ENCODE data around the gene WNK3.

DNA sequence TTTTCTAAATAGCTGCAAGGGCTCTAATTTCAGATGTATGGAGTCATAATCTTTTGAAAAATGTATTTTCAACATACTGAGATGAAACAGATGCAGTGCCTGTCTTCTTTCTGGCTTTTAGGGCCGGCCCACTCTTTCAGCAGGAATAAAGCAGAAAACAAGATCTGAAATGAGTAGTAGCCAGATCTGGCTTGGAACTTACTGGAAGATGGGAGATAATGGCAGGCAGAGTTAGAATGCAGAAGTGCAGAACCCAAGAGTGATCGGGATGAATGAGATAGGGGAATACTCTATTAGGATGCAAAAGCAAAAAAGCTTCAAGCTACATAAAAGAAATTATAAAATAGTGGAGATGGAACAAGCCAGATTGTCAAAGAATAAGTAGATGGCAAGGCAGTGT, 173.4 kb downstream of the WNK3 start:
- TF ChIP-seq, protein P1, sequence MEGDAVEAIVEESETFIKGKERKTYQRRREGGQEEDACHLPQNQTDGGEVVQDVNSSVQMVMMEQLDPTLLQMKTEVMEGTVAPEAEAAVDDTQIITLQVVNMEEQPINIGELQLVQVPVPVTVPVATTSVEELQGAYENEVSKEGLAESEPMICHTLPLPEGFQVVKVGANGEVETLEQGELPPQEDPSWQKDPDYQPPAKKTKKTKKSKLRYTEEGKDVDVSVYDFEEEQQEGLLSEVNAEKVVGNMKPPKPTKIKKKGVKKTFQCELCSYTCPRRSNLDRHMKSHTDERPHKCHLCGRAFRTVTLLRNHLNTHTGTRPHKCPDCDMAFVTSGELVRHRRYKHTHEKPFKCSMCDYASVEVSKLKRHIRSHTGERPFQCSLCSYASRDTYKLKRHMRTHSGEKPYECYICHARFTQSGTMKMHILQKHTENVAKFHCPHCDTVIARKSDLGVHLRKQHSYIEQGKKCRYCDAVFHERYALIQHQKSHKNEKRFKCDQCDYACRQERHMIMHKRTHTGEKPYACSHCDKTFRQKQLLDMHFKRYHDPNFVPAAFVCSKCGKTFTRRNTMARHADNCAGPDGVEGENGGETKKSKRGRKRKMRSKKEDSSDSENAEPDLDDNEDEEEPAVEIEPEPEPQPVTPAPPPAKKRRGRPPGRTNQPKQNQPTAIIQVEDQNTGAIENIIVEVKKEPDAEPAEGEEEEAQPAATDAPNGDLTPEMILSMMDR (IDR thresholded peaks at IDR 0.05) = no peak
- no peak for TF ChIP-seq EZH2phosphoT487 (IDR thresholded peaks at IDR 0.05; ENCODE audit: borderline replicate concordance, low read depth)
- TF ChIP-seq, protein P2, sequence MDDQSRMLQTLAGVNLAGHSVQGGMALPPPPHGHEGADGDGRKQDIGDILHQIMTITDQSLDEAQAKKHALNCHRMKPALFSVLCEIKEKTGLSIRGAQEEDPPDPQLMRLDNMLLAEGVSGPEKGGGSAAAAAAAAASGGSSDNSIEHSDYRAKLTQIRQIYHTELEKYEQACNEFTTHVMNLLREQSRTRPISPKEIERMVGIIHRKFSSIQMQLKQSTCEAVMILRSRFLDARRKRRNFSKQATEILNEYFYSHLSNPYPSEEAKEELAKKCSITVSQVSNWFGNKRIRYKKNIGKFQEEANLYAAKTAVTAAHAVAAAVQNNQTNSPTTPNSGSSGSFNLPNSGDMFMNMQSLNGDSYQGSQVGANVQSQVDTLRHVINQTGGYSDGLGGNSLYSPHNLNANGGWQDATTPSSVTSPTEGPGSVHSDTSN (IDR thresholded peaks at IDR 0.05) = no peak
- no peak for TF ChIP-seq FOSL2 (IDR thresholded peaks at IDR 0.05; ENCODE audit: borderline replicate concordance, low read depth)
- no peak for TF ChIP-seq YY1 (IDR thresholded peaks at IDR 0.05; ENCODE audit: low read depth)
- no peak for TF ChIP-seq RFX5 (IDR thresholded peaks at IDR 0.05; ENCODE audit: low read length)
- no peak for TF ChIP-seq JUND (IDR thresholded peaks at IDR 0.05)
- TF ChIP-seq POLR2AphosphoS5 (IDR thresholded peaks at IDR 0.05; ENCODE audit: low read depth, low read length) = no peak
- TF ChIP-seq CHD2 (IDR thresholded peaks at IDR 0.05; ENCODE audit: low read length, partially characterized antibody) = no peak
- TF ChIP-seq SIN3A (IDR thresholded peaks at IDR 0.05; ENCODE audit: borderline replicate concordance, low read depth, low read length) = no peak
- no peak for TF ChIP-seq TEAD4 (IDR thresholded peaks at IDR 0.05; ENCODE audit: borderline replicate concordance, insufficient read depth)
- no peak for TF ChIP-seq SMC3 (IDR thresholded peaks at IDR 0.05; ENCODE audit: low read depth, low read length)
- TF ChIP-seq NFIC (IDR thresholded peaks at IDR 0.05; ENCODE audit: borderline replicate concordance) = no peak
